Measurements from ENCODE around the gene RESP18. TPM values are rescaled to one million over a fixed set of nuclear protein-coding genes. Genes with fewer than 3 reads are reported as not detected.

The RESP18 gene
- total RNA-seq, 1 experiment from 2014 or later: not detected

DNA sequence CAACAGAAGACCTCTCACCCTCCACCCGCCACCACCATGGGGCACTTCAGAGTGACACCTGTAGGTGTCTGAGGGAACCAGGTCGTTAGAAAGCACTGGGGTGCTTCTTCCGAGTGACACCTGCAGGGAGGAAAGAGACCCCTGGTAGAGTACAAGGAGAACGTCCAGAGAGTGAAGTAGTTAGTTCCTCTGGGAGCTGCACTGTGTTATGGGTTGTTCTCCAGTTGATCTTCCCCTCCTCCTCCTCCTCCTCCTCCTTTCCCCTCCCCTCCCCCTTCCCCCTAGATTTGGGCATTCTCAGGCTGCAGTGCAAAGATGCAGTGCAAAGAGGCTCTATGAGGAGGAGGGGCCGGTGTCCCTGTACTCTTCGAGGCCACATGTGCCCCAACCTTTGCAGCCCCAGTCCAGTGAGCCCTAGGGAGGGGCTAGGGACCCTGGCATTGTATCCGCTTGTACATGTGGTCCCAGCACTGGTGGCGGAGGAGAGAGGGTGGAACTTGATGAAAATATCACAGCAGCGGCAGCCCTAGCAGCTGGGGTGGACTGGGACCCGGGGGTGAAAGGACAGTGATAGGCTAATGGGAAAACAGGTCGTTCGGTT lies 52.5 kb downstream of the RESP18 start:
- BruUV-seq (replicated peaks): no TSS peak
- peak overlapping the region; percentile 74 for H3K27ac ChIP-seq (ENCODE audit: low read length)
- DNase-seq (ENCODE audit: low read depth, low spot score): no peak
- H3K27me3 ChIP-seq (ENCODE audit: control insufficient read depth, insufficient read depth, low read length): no peaks in the 10 kb centered on the region
- H3K9me3 ChIP-seq (ENCODE audit: control insufficient read depth, insufficient read depth, low read depth, low read length): no peaks in the 10 kb centered on the region
- intact Hi-C loops (cut with micrococcal nuclease; ENCODE audit: unreplicated experiment): no loop called here
- H3K36me3 ChIP-seq (ENCODE audit: control insufficient read depth, insufficient read depth, low read length): no peaks in the 10 kb centered on the region; the same call in 1 of the 2 replicates
- peak overlapping the region; percentile 65 to 80 for H3K4me3 ChIP-seq (ENCODE audit: low read depth in 2 of 2, low read length in 2 of 2)
- TF ChIP-seq SIN3A (IDR thresholded peaks at IDR 0.05; ENCODE audit: borderline replicate concordance, insufficient read depth, low read depth, low read length) (no peak), TCF7L2 (IDR thresholded peaks at IDR 0.05; ENCODE audit: low read depth, low read length) (no peak)
- TF ChIP-seq, protein P1, sequence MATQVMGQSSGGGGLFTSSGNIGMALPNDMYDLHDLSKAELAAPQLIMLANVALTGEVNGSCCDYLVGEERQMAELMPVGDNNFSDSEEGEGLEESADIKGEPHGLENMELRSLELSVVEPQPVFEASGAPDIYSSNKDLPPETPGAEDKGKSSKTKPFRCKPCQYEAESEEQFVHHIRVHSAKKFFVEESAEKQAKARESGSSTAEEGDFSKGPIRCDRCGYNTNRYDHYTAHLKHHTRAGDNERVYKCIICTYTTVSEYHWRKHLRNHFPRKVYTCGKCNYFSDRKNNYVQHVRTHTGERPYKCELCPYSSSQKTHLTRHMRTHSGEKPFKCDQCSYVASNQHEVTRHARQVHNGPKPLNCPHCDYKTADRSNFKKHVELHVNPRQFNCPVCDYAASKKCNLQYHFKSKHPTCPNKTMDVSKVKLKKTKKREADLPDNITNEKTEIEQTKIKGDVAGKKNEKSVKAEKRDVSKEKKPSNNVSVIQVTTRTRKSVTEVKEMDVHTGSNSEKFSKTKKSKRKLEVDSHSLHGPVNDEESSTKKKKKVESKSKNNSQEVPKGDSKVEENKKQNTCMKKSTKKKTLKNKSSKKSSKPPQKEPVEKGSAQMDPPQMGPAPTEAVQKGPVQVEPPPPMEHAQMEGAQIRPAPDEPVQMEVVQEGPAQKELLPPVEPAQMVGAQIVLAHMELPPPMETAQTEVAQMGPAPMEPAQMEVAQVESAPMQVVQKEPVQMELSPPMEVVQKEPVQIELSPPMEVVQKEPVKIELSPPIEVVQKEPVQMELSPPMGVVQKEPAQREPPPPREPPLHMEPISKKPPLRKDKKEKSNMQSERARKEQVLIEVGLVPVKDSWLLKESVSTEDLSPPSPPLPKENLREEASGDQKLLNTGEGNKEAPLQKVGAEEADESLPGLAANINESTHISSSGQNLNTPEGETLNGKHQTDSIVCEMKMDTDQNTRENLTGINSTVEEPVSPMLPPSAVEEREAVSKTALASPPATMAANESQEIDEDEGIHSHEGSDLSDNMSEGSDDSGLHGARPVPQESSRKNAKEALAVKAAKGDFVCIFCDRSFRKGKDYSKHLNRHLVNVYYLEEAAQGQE (IDR thresholded peaks at IDR 0.05; ENCODE audit: insufficient read depth in 1 of 2, low read depth in 2 of 2, low read length in 1 of 2): no peak
- TF ChIP-seq, protein P2, sequence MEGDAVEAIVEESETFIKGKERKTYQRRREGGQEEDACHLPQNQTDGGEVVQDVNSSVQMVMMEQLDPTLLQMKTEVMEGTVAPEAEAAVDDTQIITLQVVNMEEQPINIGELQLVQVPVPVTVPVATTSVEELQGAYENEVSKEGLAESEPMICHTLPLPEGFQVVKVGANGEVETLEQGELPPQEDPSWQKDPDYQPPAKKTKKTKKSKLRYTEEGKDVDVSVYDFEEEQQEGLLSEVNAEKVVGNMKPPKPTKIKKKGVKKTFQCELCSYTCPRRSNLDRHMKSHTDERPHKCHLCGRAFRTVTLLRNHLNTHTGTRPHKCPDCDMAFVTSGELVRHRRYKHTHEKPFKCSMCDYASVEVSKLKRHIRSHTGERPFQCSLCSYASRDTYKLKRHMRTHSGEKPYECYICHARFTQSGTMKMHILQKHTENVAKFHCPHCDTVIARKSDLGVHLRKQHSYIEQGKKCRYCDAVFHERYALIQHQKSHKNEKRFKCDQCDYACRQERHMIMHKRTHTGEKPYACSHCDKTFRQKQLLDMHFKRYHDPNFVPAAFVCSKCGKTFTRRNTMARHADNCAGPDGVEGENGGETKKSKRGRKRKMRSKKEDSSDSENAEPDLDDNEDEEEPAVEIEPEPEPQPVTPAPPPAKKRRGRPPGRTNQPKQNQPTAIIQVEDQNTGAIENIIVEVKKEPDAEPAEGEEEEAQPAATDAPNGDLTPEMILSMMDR (IDR thresholded peaks at IDR 0.05): no peak
- no peak for ATAC-seq
- in situ Hi-C loops (cut with HindIII; ENCODE audit: low pct_unique_long_range_greater_than_20kb, low sequenced_read_pairs): no loop called here
- ChIA-PET CTCF (no interaction called here), POLR2A (no interaction called here)
- H3K4me1 ChIP-seq (ENCODE audit: control insufficient read depth, insufficient read depth, low read length): peaks cover 22% of the 10 kb centered on the region

DNA sequence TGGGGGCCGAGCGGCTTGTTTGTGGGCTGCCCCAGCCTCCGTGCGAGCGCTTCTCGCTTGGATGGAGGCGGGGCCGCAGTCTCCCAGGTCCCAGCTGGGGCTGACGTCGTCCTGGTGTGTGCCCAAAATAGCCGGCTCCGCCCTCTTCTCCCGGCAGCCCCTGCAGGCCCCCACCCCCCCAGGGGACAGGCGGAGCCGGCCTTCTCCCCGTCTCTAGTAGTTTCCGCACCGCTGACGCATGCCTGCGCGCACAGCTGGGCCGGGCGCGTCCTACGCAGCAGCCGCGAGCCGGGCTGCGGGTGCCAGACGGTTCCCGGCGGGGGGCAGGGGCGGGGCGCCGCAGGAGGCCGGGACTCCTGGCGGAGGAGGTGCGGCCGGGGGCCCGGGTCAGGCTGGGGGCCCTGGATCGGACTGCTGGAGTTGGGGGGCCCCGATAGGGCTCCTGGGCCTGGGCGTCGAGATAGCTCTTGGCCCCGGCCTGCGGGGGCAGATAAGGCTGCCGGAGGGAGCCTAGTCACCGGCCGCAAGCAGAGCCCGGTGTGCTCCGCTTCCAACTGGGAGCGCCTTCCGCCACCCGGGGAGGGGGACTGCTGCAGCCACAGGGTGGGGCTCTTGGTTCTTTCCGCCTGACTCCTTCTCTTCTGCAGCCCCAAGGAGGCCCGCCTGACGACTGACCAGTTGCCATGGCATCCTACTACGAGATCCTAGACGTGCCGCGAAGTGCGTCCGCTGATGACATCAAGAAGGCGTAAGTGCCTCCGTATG lies 53.2 kb downstream of the RESP18 start, which contains the start of gene DNAJB2:
Gene DNAJB2 (plus strand): TSS at position 216 of the 765 bp plus-strand sequence. CDS start 468 bp downstream, at position 684.
- ATAC-seq (peak; percentile 94), DNase-seq (ENCODE audit: low read depth, low spot score) (peak; percentile 94)
- H3K9me3 ChIP-seq (ENCODE audit: control insufficient read depth, insufficient read depth, low read depth, low read length): no peaks in the 10 kb centered on the region
- H3K36me3 ChIP-seq (ENCODE audit: control insufficient read depth, insufficient read depth, low read length): no peaks in the 10 kb centered on the region; the same call in 1 of the 2 replicates
- H3K4me3 ChIP-seq (ENCODE audit: low read depth in 2 of 2, low read length in 2 of 2): peak within 1 kb of the TSS; percentile 65 to 80
- ChIA-PET CTCF (interaction anchor here (0.6 to 1.3 kb wide), 3 partner anchors 12 to 17 kb away, joined by 4 to 17 read pairs (median 5); no protein-coding TSS in a partner anchor), POLR2A (no interaction called here)
- no TSS peak for BruUV-seq (replicated peaks)
- H3K27ac ChIP-seq (ENCODE audit: low read length): peak within 1 kb of the TSS; percentile 95
- H3K27me3 ChIP-seq (ENCODE audit: control insufficient read depth, insufficient read depth, low read length): no peaks in the 10 kb centered on the region
- in situ Hi-C loops (cut with HindIII; ENCODE audit: low pct_unique_long_range_greater_than_20kb, low sequenced_read_pairs): no loop called here
- TF ChIP-seq POLR2AphosphoS5 (IDR thresholded peaks at IDR 0.05; ENCODE audit: low read depth, low read length) (peak; percentile 65), SIN3A (IDR thresholded peaks at IDR 0.05; ENCODE audit: borderline replicate concordance, insufficient read depth, low read depth, low read length) (peak; percentile 85; the same call in 1 of the 2 replicates)
- TF ChIP-seq, protein P1 (IDR thresholded peaks at IDR 0.05; ENCODE audit: insufficient read depth in 1 of 2, low read depth in 2 of 2, low read length in 1 of 2): no peak
- H3K4me1 ChIP-seq (ENCODE audit: control insufficient read depth, insufficient read depth, low read length): peaks cover 29% of the 10 kb centered on the region
- intact Hi-C loops (cut with micrococcal nuclease; ENCODE audit: unreplicated experiment): no loop called here
